ENCODE measurements around the gene MORN3.

DNA sequence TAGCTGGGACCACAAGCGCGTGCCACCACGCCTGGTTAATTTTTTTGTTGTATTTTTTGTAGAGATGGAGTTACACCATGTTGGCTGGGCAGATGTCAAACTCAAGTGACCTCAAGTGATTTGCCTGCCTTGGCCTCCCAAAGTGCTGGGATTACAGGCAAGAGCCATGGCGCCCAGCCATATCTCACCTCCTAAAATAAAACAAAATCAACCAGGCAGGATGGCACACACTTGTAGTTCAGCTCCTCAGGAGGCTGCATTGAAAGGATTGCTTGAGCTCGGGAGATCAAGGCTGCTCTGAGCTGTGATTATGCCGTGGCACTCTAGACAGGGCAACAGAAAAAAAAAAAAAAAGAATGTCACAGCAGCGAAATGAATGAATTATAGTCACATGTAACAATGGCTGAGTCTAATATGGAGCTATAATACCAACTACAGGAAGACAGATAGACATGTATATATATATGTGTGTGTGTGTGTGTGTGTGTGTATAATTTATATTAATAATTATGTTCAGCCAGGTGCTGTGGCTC lies 23.8 kb upstream of the MORN3 start:
- TF ChIP-seq, protein P1, sequence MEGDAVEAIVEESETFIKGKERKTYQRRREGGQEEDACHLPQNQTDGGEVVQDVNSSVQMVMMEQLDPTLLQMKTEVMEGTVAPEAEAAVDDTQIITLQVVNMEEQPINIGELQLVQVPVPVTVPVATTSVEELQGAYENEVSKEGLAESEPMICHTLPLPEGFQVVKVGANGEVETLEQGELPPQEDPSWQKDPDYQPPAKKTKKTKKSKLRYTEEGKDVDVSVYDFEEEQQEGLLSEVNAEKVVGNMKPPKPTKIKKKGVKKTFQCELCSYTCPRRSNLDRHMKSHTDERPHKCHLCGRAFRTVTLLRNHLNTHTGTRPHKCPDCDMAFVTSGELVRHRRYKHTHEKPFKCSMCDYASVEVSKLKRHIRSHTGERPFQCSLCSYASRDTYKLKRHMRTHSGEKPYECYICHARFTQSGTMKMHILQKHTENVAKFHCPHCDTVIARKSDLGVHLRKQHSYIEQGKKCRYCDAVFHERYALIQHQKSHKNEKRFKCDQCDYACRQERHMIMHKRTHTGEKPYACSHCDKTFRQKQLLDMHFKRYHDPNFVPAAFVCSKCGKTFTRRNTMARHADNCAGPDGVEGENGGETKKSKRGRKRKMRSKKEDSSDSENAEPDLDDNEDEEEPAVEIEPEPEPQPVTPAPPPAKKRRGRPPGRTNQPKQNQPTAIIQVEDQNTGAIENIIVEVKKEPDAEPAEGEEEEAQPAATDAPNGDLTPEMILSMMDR (IDR thresholded peaks at IDR 0.05) = no peak
- TF ChIP-seq POLR2A (IDR thresholded peaks at IDR 0.05) = no peak
